GM10266 (cell line): ENCODE measurements around the gene UBE2H.

Experiments used
- DNase-seq: peaks from one replicate; pipeline ENCODE4 v3.0.0; 2012; ENCODE audit errors: extremely low spot score
- CTCF ChIP-seq: IDR thresholded peaks from 2 replicates; pipeline ENCODE4 v1.5.1; 2012; ENCODE audit warnings: mild to moderate bottlenecking, low read depth; ENCODE audit not compliant: control insufficient read depth, insufficient read depth; ENCODE audit errors: missing control alignments

Gene UBE2H

GRCh38 chr7:129949292-129950133 lies 3.2 kb downstream of the UBE2H start:
- peak; percentile 41 for DNase-seq
- no peak for TF ChIP-seq CTCF

GRCh38 chr7:129948877-129949291 lies 3.9 kb downstream of the UBE2H start:
- no peak for TF ChIP-seq CTCF
- DNase-seq = peak; percentile 81

DNA sequence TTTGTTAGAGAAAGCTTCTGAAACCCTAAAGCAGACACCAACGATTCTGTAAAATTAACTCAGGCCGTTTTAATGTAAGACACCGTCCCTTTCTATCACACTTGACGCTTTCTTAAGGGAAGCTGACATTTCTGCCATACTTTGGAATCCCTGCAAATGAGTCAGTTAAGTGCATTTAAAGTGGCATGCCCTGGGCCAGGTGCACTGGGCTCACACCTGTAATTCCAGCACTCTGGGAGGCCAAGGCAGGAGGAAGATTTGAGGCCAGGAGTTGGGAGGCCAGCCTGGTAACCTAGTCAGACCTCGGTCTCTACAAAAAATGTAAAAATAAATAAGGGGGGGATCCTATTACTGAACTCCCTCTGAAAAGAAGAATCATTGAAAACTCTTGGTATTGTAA lies 4.4 kb downstream of the UBE2H start:
- DNase-seq = no peak
- no peak for TF ChIP-seq CTCF

DNA sequence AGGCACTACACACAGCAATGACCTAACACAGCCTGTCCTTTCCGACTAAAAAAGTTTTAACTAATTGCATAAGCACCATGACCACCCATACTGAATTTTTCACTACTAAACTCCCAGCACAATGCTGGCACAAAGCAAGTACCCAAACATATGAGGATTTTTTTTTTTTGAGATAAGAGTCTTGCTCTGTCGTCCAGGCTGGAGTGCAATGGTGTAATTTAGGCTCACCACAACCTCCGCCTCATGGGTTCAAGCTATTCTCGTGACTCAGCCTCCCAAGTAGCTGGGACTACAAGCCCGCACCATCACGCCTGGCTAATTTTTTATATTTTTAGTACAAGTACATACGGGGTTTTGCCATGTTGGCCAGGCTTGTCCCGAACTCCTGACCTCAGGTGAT lies 5.1 kb downstream of the UBE2H start:
- TF ChIP-seq CTCF = no peak
- no peak for DNase-seq

GRCh38 chr7:129947049-129947448 lies 5.7 kb downstream of the UBE2H start:
- no peak for TF ChIP-seq CTCF
- DNase-seq = no peak

- no peak for TF ChIP-seq CTCF
- DNase-seq = no peak
These were observed 6.5 kb downstream of the UBE2H start for GRCh38 chr7:129946282-129946681.

DNA sequence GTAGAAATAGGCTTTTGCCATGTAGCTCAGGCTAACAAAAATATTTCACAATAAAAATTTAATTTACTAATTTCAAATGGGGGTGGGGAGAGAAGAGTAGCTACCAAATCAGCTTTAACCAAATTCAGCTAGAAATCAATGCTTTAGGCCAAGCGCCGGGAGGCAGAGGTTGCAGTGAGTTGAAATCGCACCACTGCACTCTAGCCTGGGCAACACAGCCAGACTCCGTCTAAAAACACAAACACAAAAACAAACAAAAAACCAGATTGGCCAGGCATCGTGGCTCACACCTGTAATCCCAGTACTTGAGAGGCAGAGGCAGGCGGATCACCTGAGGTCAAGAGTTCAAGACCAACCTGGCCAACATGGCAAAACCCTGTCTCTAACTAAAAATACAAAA lies 9.4 kb downstream of the UBE2H start:
- no peak for TF ChIP-seq CTCF
- no peak for DNase-seq
